GM23338 (cell line): Measurements from ENCODE around the gene IL26. TPM values are rescaled to one million over a fixed set of nuclear protein-coding genes. Genes with fewer than 3 reads are reported as not detected.

Experiments
- ATAC-seq: fragments of 200-7000 bp; cut with Tn5 transposase; 3 replicates; pipeline ENCODE4 v1.9.1; 2020
- DNase-seq: peaks from one replicate; pipeline ENCODE4 v3.0.0-alpha.2; 2015; ENCODE audit warnings: low spot score
- H2AFZ ChIP-seq: fragments of 200-600 bp; sonication (generic); 2 replicates; pipeline ENCODE4 v1.8.0; 2016; ENCODE audit warnings: antibody characterized with exemption, mild to moderate bottlenecking, moderate library complexity
- H3F3A ChIP-seq: fragments of 200-600 bp; sonication (generic); replicated peaks from 2 replicates; pipeline ENCODE4 v1.8.0; 2017; ENCODE audit warnings: antibody characterized with exemption, mixed run types, low read depth
- H3K27ac ChIP-seq: fragments of 200-600 bp; sonication (generic); 2 replicates; pipeline ENCODE4 v1.6.1; 2016; ENCODE audit warnings: low read depth
- H3K27me3 ChIP-seq: fragments of 200-600 bp; sonication (generic); 2 replicates; pipeline ENCODE4 v1.8.0; 2016; ENCODE audit warnings: mild to moderate bottlenecking, mixed run types, moderate library complexity; ENCODE audit not compliant: insufficient read depth
- H3K36me3 ChIP-seq: fragments of 200-600 bp; sonication (generic); 2 replicates; pipeline ENCODE4 v1.8.0; 2016; ENCODE audit warnings: mild to moderate bottlenecking; ENCODE audit not compliant: insufficient read depth
- H3K4me1 ChIP-seq: fragments of 200-600 bp; sonication (generic); 2 replicates; pipeline ENCODE4 v1.8.0; 2016; ENCODE audit warnings: mild to moderate bottlenecking, moderate library complexity; ENCODE audit not compliant: insufficient read depth
- H3K4me2 ChIP-seq: fragments of 200-600 bp; sonication (generic); 2 replicates; pipeline ENCODE4 v1.7.1; 2017; ENCODE audit warnings: mixed run types
- H3K4me3 ChIP-seq: fragments of 200-600 bp; sonication (generic); 2 replicates; pipeline ENCODE4 v1.6.1; 2016; ENCODE audit warnings: mixed run types
- H3K79me2 ChIP-seq: fragments of 200-600 bp; sonication (generic); replicated peaks from 2 replicates; pipeline ENCODE4 v1.8.0; 2017; ENCODE audit warnings: mild to moderate bottlenecking; ENCODE audit not compliant: insufficient read depth
- H3K9me2 ChIP-seq: fragments of 200-600 bp; sonication (generic); 2 replicates; pipeline ENCODE4 v1.8.0; 2017; ENCODE audit not compliant: insufficient read depth
- H4K20me1 ChIP-seq: fragments of 200-600 bp; sonication (generic); replicated peaks from 2 replicates; pipeline ENCODE4 v1.8.0; 2017; ENCODE audit warnings: mild to moderate bottlenecking; ENCODE audit not compliant: insufficient read depth
- H3K27ac Mint-ChIP-seq: 2 replicates; pipeline ENCODE4 v1.8.0; 2020; ENCODE audit warnings: inconsistent platforms, mild to moderate bottlenecking, moderate library complexity, mixed read lengths
- H3K27me3 Mint-ChIP-seq: 3 replicates; pipeline ENCODE4 v1.8.0; 2022; ENCODE audit warnings: low read depth, mild to moderate bottlenecking, moderate library complexity, mixed read lengths, inconsistent platforms; ENCODE audit not compliant: insufficient read depth, poor library complexity
- H3K36me3 Mint-ChIP-seq: 3 replicates; pipeline ENCODE4 v1.8.0; 2021; ENCODE audit warnings: low read depth, mild to moderate bottlenecking, inconsistent platforms, moderate library complexity, mixed read lengths
- H3K4me1 Mint-ChIP-seq: 3 replicates; pipeline ENCODE4 v1.8.0; 2020; ENCODE audit warnings: mild to moderate bottlenecking, inconsistent platforms, mixed read lengths
- H3K4me3 Mint-ChIP-seq: 3 replicates; pipeline ENCODE4 v1.8.0; 2021; ENCODE audit warnings: moderate library complexity, mild to moderate bottlenecking, inconsistent platforms, mixed read lengths
- H3K9me3 Mint-ChIP-seq: 3 replicates; pipeline ENCODE4 v1.8.0; 2020; ENCODE audit warnings: moderate library complexity, mild to moderate bottlenecking, inconsistent platforms, mixed read lengths
- ETS1 ChIP-seq: IDR thresholded peaks from 2 replicates; pipeline ENCODE4 v1.6.1; 2016; ENCODE audit warnings: antibody characterized with exemption
- EZH2 ChIP-seq: fragments of 200-600 bp; sonication (generic); IDR thresholded peaks from one replicate; pipeline ENCODE4 v1.8.0; 2017; ENCODE audit warnings: antibody characterized with exemption, mild to moderate bottlenecking, low read depth; ENCODE audit not compliant: unreplicated experiment
- JUNB ChIP-seq: IDR thresholded peaks from one replicate; pipeline ENCODE4 v1.6.1; 2016; ENCODE audit warnings: antibody characterized with exemption; ENCODE audit not compliant: unreplicated experiment
- NANOG ChIP-seq: IDR thresholded peaks from 2 replicates; pipeline ENCODE4 v1.6.1; 2016; ENCODE audit warnings: antibody characterized with exemption, borderline replicate concordance
- POLR2AphosphoS5 ChIP-seq: IDR thresholded peaks from 2 replicates; pipeline ENCODE4 v1.6.1; 2016; ENCODE audit warnings: antibody characterized with exemption, low read depth
- STAT1 ChIP-seq: IDR thresholded peaks from one replicate; pipeline ENCODE4 v1.6.1; 2016; ENCODE audit warnings: antibody characterized with exemption; ENCODE audit not compliant: unreplicated experiment
- ZNF114 ChIP-seq: fragments of 250-450 bp; sonication (Bioruptor Pico); IDR thresholded peaks from 2 replicates; pipeline ENCODE4 v1.5.0; 2020; ENCODE audit warnings: mild to moderate bottlenecking, moderate library complexity
- ZNF331 ChIP-seq: fragments of 250-450 bp; sonication (Bioruptor Pico); IDR thresholded peaks from 2 replicates; pipeline ENCODE4 v1.5.0; 2020; ENCODE audit warnings: low read depth, mild to moderate bottlenecking, moderate library complexity
- ZNF462 ChIP-seq: fragments of 250-450 bp; sonication (Bioruptor Pico); IDR thresholded peaks from 2 replicates; pipeline ENCODE4 v1.5.0; 2020; ENCODE audit warnings: mild to moderate bottlenecking, moderate library complexity
- polyA plus RNA-seq: library from polyadenylated mRNA; unstranded; fragments of >200 nt; fragmentation: Nextera tagmentation; extraction: Ambion mirVana; gene quantifications from 2 replicates; pipeline ENCODE4 v1.2.1, GENCODE V29; 2016
- total RNA-seq: library from RNA; depleted of rRNA; stranded (reverse); fragments of >200 nt; shearing (Covaris generic); gene quantifications from 2 replicates; pipeline ENCODE4 v1.2.3, GENCODE V29; 2014
- TF ChIP-seq, protein P1 (sequence below), 2 experiments: fragments of 200-600 bp in 1 of 2; sonication (generic) in 1 of 2; conservative IDR thresholded peaks; 2 replicates each; pipeline versions ENCODE4 v1.5.1 to v1.6.1; 2016 to 2017; ENCODE audit warnings: antibody characterized with exemption in 2 of 2, low read depth in 2 of 2, mild to moderate bottlenecking in 2 of 2, moderate library complexity in 1 of 2

IL26 gene
- total and polyA plus RNA-seq, 2 experiments from 2014 or later = not detected

GRCh38 chr12:68163560-68164081, 62.0 kb downstream of the IL26 start:
- no peak overlapping the region for H3K4me3 ChIP-seq
- Mint-ChIP-seq H3K4me1 (no peaks in the 10 kb centered on the region), H3K36me3 (no peaks in the 10 kb centered on the region), H3K9me3 (no peaks in the 10 kb centered on the region), H3K27ac (no peak overlapping the region), H3K27me3 (no peaks in the 10 kb centered on the region), H3K4me3 (no peak overlapping the region)
- no peaks in the 10 kb centered on the region for H3F3A ChIP-seq
- H3K9me2 ChIP-seq = no peaks in the 10 kb centered on the region
- H3K36me3 ChIP-seq = no peaks in the 10 kb centered on the region
- H3K27ac ChIP-seq = no peak overlapping the region
- ATAC-seq = no peak
- no peaks in the 10 kb centered on the region for H3K79me2 ChIP-seq
- no peak overlapping the region for H3K4me2 ChIP-seq
- TF ChIP-seq ZNF462 (CRISPR knock-in tag) = no peak
- no peak for TF ChIP-seq ZNF114 (CRISPR knock-in tag)
- TF ChIP-seq ZNF331 (CRISPR knock-in tag) = no peak
- no peak for TF ChIP-seq ETS1
- TF ChIP-seq, protein P1, sequence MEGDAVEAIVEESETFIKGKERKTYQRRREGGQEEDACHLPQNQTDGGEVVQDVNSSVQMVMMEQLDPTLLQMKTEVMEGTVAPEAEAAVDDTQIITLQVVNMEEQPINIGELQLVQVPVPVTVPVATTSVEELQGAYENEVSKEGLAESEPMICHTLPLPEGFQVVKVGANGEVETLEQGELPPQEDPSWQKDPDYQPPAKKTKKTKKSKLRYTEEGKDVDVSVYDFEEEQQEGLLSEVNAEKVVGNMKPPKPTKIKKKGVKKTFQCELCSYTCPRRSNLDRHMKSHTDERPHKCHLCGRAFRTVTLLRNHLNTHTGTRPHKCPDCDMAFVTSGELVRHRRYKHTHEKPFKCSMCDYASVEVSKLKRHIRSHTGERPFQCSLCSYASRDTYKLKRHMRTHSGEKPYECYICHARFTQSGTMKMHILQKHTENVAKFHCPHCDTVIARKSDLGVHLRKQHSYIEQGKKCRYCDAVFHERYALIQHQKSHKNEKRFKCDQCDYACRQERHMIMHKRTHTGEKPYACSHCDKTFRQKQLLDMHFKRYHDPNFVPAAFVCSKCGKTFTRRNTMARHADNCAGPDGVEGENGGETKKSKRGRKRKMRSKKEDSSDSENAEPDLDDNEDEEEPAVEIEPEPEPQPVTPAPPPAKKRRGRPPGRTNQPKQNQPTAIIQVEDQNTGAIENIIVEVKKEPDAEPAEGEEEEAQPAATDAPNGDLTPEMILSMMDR (conservative IDR thresholded peaks at IDR 0.05; ENCODE audit: low read depth in 2 of 2) = no peak
- TF ChIP-seq JUNB = no peak
- no peak for TF ChIP-seq EZH2
- TF ChIP-seq STAT1 = no peak
- no peak for TF ChIP-seq POLR2AphosphoS5
- no peak for TF ChIP-seq NANOG
- H4K20me1 ChIP-seq = no peaks in the 10 kb centered on the region
- H3K4me1 ChIP-seq = no peaks in the 10 kb centered on the region
- no peak for DNase-seq
- no peak overlapping the region for H2AFZ ChIP-seq
- no peaks in the 10 kb centered on the region for H3K27me3 ChIP-seq
